Liver (tissue), 3 donors: ENCODE measurements around the gene KLHL30.

ENCODE experiments used
- EGR1 ChIP-seq, 2 donors: IDR thresholded peaks; 2 replicates each; pipeline ENCODE4 v1.6.1; 2016 to 2018; ENCODE audit warnings: antibody characterized with exemption in 2 of 2, low read depth in 2 of 2
- GABPA ChIP-seq, 2 donors: IDR thresholded peaks in 1 of 2; conservative IDR thresholded peaks in 1 of 2; 2 replicates each; pipeline ENCODE4 v1.6.1; 2016; ENCODE audit warnings: antibody characterized with exemption in 2 of 2, mild to moderate bottlenecking in 1 of 2, moderate library complexity in 1 of 2
- HNF4A ChIP-seq, 2 donors: conservative IDR thresholded peaks; 2 replicates each; pipeline ENCODE4 v1.6.1; 2016; ENCODE audit warnings: antibody characterized with exemption in 2 of 2, mild to moderate bottlenecking in 2 of 2
- TF ChIP-seq, protein P1 (sequence below): fragments of 150-350 bp; IDR thresholded peaks from 2 replicates; pipeline ENCODE4 v1.5.1; 2017; ENCODE audit warnings: improper control_type of control experiment, low read depth, low read length; ENCODE audit not compliant: missing input control
- TF ChIP-seq, protein P2 (sequence below): IDR thresholded peaks from 2 replicates; pipeline ENCODE4 v1.6.1; 2016; ENCODE audit warnings: antibody characterized with exemption
- TF ChIP-seq, protein P3 (sequence below): IDR thresholded peaks from 2 replicates; pipeline ENCODE4 v1.6.1; 2016; ENCODE audit warnings: antibody characterized with exemption
- donor health status: healthy.
- donor health status: healthy.

DNA sequence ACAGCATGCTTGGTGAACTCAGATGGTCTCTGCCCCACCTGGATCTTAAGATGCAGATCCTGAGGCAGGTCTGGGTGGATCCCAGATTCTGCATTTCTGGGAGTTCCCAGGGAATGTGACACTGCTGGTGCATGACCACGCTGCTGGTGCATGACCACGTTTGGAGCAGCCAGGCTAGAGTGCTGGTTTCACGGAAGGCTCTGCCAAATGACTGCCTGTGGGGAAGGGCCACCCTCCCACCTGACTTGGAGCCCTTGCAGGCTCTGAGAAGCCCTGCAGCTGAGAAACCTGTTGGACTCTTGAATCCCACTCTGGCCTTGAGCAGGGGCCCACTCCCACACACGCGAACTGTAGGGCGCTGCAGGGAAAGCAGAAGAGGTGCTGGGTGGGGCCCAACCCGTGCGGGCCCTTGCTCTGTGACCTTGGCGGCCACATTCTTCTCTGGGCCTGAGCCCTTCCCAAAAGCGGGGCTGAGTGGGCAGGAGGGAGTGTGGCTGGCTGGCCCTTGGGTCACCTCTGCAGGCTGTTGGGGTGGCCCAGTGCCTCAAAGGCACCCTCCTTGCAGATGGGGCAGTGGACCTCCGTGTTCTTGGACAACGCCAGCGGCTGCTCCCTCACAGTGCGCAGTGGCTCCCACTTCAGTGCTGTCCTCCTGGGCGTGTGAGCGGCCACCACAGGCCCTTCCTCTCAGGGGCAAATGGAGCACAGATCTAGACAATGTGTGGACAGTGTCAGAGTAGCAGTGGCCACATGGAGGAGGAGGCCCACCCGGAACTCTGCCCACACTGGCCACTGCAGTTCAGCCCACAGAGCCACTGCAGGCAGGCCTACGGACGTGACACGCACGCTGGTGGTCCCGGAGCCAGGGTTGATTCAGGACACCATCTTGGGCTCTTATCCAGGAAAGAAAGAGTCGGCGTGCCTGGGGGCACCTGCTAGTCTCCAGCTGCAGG lies 28.2 kb downstream of the KLHL30 start:
- TF ChIP-seq HNF4A (conservative IDR thresholded peaks at IDR 0.05) (no peak), EGR1 (IDR thresholded peaks at IDR 0.05; ENCODE audit: low read depth in 2 of 2) (no peak), GABPA (IDR thresholded peaks at IDR 0.05 in 1 of 2, conservative IDR thresholded peaks at IDR 0.05 in 1 of 2) (no peak)
- TF ChIP-seq, protein P1, sequence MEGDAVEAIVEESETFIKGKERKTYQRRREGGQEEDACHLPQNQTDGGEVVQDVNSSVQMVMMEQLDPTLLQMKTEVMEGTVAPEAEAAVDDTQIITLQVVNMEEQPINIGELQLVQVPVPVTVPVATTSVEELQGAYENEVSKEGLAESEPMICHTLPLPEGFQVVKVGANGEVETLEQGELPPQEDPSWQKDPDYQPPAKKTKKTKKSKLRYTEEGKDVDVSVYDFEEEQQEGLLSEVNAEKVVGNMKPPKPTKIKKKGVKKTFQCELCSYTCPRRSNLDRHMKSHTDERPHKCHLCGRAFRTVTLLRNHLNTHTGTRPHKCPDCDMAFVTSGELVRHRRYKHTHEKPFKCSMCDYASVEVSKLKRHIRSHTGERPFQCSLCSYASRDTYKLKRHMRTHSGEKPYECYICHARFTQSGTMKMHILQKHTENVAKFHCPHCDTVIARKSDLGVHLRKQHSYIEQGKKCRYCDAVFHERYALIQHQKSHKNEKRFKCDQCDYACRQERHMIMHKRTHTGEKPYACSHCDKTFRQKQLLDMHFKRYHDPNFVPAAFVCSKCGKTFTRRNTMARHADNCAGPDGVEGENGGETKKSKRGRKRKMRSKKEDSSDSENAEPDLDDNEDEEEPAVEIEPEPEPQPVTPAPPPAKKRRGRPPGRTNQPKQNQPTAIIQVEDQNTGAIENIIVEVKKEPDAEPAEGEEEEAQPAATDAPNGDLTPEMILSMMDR = no peak
- TF ChIP-seq, protein P2, sequence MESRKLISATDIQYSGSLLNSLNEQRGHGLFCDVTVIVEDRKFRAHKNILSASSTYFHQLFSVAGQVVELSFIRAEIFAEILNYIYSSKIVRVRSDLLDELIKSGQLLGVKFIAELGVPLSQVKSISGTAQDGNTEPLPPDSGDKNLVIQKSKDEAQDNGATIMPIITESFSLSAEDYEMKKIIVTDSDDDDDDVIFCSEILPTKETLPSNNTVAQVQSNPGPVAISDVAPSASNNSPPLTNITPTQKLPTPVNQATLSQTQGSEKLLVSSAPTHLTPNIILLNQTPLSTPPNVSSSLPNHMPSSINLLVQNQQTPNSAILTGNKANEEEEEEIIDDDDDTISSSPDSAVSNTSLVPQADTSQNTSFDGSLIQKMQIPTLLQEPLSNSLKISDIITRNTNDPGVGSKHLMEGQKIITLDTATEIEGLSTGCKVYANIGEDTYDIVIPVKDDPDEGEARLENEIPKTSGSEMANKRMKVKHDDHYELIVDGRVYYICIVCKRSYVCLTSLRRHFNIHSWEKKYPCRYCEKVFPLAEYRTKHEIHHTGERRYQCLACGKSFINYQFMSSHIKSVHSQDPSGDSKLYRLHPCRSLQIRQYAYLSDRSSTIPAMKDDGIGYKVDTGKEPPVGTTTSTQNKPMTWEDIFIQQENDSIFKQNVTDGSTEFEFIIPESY = no peak
- TF ChIP-seq, protein P3, sequence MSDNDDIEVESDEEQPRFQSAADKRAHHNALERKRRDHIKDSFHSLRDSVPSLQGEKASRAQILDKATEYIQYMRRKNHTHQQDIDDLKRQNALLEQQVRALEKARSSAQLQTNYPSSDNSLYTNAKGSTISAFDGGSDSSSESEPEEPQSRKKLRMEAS = no peak
